ENCODE results near the gene SH3PXD2A.
"Not testable (repeated sequence)": the region's sequence is repeated elsewhere in the genome, so short reads cannot be mapped to it uniquely, and the experiment has no call there.

Gene SH3PXD2A

DNA sequence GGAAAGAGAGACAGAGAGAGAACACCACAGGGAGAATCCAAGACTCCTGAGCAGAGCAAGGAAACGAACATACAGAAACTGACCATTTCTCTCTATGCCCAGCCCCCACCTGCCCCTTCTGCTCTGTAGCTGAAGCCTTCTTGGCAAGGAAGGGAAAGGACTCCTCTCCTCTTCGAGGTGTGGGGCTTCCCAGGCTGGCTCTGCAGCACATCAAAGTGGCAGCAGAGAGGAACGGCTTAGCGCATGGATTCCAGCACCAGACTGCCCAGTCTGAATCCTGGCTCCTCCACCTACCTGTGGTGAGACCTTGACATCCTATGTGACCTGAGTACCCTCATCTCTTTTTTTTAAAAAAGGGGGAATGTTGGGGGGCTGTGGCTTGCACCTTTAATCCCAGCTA lies 69.4 kb downstream of the SH3PXD2A start:
- no peak for DNase-seq

- no peak for DNase-seq
These were observed 70.5 kb downstream of the SH3PXD2A start for GRCh38 chr10:103784723-103785418.

DNA sequence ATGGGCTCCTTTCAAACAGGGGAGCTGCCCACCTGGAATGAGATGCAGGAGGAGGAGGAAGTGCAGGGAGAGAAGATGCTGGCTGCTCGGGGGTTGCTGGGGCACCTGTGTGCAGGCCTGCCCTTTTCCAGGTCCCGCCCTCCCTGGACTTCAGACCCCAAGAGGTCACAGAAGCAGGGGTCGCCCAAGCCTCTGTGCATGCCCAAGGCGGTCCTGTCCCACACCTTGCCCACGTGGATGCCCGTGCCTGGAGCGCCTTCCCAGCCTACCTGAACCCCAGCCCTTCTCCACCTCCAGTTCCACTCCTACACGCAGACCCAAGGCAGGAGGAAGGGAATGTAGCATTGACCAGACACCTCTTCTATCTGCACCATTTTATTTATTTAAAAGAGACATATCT lies 71.3 kb downstream of the SH3PXD2A start:
- no peak for DNase-seq

GRCh38 chr10:103783681-103784080 lies 71.7 kb downstream of the SH3PXD2A start:
- no peak for DNase-seq

DNA sequence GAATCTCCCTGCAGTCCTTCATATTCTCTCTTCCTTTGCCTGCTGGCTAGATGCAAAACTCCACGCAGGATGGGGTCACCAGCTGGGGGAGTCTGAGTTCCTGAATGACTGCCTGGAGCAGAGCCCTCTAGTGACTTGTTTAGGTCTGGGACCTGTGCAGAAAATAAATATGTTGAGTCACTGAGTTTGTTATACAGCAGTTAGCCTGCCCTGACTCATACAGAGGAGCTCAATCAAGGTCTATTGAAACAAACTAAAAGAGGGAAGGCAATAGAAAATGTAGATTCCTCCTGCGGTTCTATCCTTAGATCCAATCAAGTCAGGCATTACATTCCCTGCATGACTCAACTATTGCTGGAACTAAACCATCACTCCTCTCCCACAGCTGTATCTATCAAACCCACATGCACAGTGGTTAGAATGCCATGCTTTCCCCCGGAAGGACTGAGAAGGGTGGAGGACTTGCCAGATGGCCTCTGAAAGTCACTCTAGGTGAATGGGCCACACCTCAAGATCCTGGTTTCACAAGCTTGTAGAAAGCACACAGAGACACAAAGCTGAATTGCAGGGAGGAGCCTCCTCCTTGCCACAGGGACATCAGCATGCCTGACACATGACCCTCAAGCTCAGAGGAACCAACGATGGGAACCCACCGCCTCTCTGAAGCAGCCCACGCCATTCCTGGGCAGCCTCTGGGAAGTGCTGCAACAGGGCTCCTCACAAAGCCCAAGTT lies 73.9 kb downstream of the SH3PXD2A start:
- DNase-seq: no peak

DNA sequence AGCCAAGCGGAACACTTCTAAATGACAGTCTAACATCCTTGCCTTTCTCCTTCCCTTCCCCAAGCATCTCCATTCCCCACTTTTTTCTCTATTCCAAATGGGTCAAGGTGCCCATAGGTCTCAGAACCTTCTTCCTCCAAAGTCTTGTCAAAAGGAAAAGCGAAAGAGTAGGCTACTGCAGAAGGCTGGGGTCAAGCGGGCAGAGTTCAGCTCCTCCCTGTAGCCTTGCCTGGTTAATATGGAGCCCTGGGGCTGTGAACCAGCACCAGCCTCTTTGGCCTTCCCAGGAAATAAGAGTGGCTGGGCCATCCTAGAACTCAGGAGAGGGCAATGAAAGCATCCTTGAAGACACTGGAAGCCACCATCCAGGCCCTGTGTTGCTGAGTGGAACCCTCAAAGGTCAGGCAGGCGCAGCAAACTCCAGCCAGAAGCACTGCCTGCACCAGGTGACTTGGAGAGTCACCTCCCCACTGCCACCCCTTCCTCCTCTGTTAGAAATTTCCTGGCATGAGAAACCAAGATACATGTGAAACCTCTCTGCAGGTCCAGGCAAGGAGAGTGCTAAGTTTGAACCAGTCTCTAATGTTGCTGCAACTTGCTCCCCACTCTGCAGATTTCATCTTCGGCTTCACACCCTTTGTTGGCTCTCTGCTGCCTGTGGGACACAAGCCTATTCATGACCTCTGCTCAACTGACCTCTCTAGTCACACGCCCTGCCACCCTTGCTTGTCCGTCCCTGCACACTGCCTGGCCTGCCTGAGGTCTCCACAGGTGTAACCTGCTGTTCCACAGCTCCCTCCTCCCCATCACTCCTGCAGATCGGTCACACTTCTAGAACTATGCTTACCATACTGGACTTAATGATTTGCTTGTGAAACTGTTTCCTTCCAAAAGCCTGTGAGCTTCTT lies 74.9 kb downstream of the SH3PXD2A start:
- DNase-seq: no peak

- no peak for DNase-seq
These were observed 76.8 kb downstream of the SH3PXD2A start for GRCh38 chr10:103778358-103779139.

DNA sequence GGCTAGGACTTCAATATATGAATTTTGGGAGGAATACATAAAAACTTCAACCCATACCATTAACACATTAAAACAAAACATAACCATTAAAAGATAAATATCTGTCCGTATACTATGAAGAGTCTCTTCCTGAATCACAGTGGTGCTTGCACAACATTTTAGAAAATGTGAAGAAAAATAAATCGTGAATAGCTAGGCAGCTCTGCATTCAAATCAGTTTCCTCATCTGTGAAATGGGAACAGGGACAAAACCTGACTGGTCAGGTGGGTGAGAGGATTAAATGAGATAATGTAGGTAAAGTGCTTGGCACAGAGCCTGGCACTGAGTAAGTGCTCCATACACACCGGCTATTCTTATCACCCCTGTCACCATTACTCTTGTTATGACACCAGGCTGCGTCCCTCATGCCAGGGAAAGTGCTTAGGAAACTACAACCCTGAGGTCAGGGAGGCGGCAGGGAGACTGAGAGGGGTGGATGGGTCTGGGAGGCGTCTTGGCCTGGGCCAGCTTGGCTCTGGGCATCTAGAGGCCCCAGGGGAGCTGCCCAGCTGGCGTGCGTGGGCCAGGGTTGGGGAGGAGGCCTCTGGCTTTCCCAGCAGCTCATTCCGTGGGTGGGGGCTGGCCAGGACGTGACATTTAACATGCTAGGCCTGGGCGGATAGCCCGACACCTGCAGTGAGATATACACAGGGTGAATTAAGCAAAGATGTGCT lies 78.3 kb downstream of the SH3PXD2A start:
- DNase-seq: no peak

GRCh38 chr10:103775776-103776175 lies 79.6 kb downstream of the SH3PXD2A start:
- DNase-seq: no peak

GRCh38 chr10:103772846-103773245 lies 82.5 kb downstream of the SH3PXD2A start:
- DNase-seq: not testable (repeated sequence)

DNA sequence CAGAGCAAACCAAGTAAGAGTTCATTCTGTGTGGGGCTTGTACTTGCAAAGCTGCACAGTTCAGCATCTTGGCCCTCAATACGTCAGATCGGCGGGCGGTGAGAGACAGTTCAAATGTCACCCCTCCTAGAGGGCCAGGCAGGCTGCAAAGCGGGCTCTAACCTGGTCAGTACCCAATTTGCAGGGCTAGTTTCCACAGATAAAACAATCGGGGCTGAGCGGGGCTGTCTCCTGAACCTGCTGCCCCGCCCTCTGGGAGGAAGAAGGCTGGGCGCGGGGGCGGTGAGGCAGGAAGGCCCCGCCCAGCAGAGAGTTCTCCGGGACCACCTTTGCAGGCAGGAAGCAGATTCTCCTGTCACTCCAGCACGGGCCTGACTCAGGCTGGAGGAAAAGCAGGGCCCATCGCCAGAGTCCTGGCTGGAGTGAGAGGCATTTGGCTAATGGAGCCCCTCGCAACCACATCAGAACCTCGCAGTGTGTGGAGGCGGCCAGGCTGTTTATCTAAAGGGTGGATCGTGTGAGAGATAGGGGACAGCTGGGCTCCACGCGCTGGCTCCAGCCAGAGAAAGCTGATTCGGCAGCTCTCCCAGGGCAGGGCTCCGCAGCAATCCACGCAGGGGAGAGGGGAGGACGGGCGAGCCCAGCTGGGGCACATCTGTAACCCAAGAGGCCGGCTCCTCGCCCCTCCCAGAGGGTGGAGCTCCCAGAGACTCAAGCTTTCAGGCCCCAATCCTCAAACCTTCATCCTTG lies 83.1 kb downstream of the SH3PXD2A start:
- peak; percentile 47 for DNase-seq

DNA sequence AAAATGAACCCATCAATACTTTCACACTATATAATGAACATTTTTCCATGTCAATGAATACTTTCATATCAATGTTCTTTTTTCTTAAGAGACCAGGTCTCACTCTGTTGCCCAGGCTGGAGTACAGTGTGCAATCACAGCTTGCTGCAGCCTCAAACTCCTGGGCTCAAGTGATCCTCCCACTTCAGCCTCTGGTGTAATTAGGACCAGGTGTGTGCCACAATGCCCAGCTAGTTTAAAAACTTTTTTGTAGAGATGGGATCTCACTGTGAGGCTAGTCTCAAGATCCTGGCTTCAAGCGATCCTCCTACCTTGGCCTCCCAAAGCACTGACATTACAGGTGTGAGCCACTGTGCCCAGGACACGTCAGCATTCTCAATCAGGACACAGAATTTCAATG lies 85.2 kb downstream of the SH3PXD2A start:
- DNase-seq: no peak

GRCh38 chr10:103769176-103769575 lies 86.2 kb downstream of the SH3PXD2A start:
- no peak for DNase-seq

- DNase-seq: no peak
These were observed 87.0 kb downstream of the SH3PXD2A start for GRCh38 chr10:103768345-103768744.

GRCh38 chr10:103767756-103768155 lies 87.6 kb downstream of the SH3PXD2A start:
- no peak for DNase-seq

GRCh38 chr10:103766751-103767505 lies 88.4 kb downstream of the SH3PXD2A start:
- DNase-seq: no peak

DNA sequence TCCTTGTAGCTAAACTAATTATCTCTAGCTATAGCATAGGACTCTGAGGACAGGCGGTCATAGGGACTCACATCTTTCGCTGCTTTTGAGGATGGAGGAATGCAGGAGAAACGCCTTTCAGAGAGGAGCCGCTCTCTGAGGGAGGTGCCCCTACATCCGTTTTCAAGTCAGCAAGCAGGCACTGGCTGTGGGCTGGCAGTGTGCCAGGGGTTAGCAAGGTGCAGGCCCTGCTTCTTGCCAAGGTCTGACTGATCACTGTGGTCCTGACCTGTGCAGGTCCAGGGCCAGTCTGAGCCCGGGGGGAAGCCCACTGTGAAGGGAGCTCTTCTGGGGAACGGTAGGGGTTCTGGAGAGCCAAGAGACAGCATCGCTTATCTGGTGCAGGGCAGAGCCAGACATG lies 89.4 kb downstream of the SH3PXD2A start:
- peak; percentile 77 for DNase-seq

- no peak for DNase-seq
These were observed 90.2 kb downstream of the SH3PXD2A start for GRCh38 chr10:103765168-103765567.

DNA sequence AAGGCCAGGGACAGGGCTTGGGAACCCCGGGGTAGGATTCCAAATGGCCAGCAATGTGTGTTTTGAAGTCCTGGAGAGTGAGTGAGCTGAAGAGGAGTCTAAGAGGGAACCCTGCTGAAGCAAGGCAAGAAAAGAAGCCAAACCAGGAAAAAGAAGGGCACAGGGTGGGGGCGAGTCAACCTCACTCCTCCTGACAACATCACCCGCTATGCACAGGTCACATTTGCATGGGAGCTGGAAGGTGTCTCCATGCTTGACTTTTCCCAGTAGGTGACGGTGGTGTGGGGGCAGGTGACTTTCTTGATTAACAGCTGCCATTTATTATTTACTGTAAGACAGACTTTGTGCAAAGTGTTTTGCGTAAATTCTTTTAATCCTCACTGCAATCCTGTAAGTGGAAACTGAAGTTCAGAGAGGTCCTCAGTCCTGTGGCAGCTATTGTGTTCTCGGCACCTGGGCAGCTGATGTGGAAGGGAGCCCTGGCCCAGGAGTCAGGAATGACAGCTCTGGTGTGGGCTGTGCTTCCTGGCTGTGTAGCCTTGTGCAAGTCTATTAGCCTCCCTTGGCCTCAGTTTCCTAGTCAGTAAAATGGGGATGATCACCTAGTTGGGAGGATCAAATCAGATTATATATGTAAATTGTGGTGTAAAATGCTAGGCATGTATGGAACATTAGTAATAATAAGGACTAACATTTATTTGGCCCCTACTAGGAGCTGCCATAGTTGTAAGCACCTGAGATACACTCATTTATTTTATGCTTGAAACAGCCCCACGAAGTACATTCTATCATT lies 90.9 kb downstream of the SH3PXD2A start:
- no peak for DNase-seq
